GM19351 (cell line): Measurements from ENCODE around the gene TUBAL3.

Experiments used
- ATAC-seq: cut with Tn5 transposase; IDR thresholded peaks from one replicate; pipeline ENCODE4 v1.9.1; 2021; ENCODE audit warnings: mild to moderate bottlenecking, moderate library complexity; ENCODE audit not compliant: unreplicated experiment

Gene TUBAL3

GRCh38 chr10:5343979-5344378 lies 60.6 kb downstream of the TUBAL3 start:
- no peak for ATAC-seq

GRCh38 chr10:5343561-5343960 lies 61.1 kb downstream of the TUBAL3 start:
- ATAC-seq, result no peak
